Motor neuron (in vitro differentiated cells): ENCODE results near the gene IL16. TPM values are rescaled to one million over a fixed set of nuclear protein-coding genes. Genes with fewer than 3 reads are reported as not detected.

Experiments
- ATAC-seq, 8 experiments: fragments of 200-7000 bp; cut with Tn5 transposase; replicated peaks in 6 of 8; 2 replicates each; pipeline ENCODE4 v1.8.0; 2021; ENCODE audit warnings: mild to moderate bottlenecking in 8 of 8, moderate library complexity in 8 of 8
- H3K27ac ChIP-seq, 2 donors: fragments of 250-450 bp; sonication (Bioruptor Pico); 2 replicates each; pipeline ENCODE4 v1.9.0; 2021; ENCODE audit warnings: antibody characterized with exemption in 2 of 2, mild to moderate bottlenecking in 2 of 2, moderate library complexity in 1 of 2
- H3K4me1 ChIP-seq, 2 donors: fragments of 250-450 bp; sonication (Bioruptor Pico); replicated peaks in 1 of 2; 2 replicates each; pipeline ENCODE4 v1.6.1; 2021; ENCODE audit warnings: antibody characterized with exemption in 2 of 2, mild to moderate bottlenecking in 2 of 2, moderate library complexity in 1 of 2
- H3K4me3 ChIP-seq, 5 donors: fragments of 250-450 bp; sonication (Bioruptor Pico); 2 replicates each; pipeline ENCODE4 v1.9.0; 2021; ENCODE audit warnings: antibody characterized with exemption in 5 of 5, mild to moderate bottlenecking in 5 of 5, moderate library complexity in 4 of 5
- WGBS, 10 experiments: fragments of 450-650 bp; shearing (Covaris generic); methylation state at CpG; one replicate each; pipeline ENCODE4 v1.0.0; 2022; 5-methylcytosine and 5-hydroxymethylcytosine counted together
- in situ Hi-C, 9 experiments: fragments of 400-800 bp; cut with MboI; loops; one replicate each; pipeline ENCODE4 v1.15.0; 2021; ENCODE audit warnings: low sequenced_read_pairs in 9 of 9, low pct_unique_long_range_greater_than_20kb in 2 of 9; ENCODE audit not compliant: unreplicated experiment in 9 of 9
- total RNA-seq, 8 experiments: library from RNA; unstranded; fragments of 300-600 nt; gene quantifications; 2 replicates each; pipeline versions ENCODE4 v1.2.3 to v1.2.4, GENCODE V29; 2022

IL16 gene
- total RNA-seq, 8 experiments from 2014 or later: 0.22 to 1.1 (median 0.63) TPM

GRCh38 chr15:81351651-81352050, 155.0 kb downstream of the IL16 start:
- H3K27ac ChIP-seq: no peak overlapping the region
- WGBS, 10 experiments: 20 to 90% (median 48%) methylated on average over 1 to 4 of the region's 5 CpGs; no CpG with 5 or more reads in 2 of the 10 experiments
- no peak overlapping the region for H3K4me3 ChIP-seq
- no peaks in the 10 kb centered on the region for H3K4me1 ChIP-seq
- ATAC-seq: no peak
- in situ Hi-C loops: no loop called here

- WGBS, 10 experiments: 45 to 100% (median 69%) methylated on average over 1 to 5 of the region's 5 CpGs; no CpG with 5 or more reads in 2 of the 10 experiments
- in situ Hi-C loops: no loop called here
- no peak overlapping the region for H3K27ac ChIP-seq
Observed at GRCh38 chr15:81356252-81356651, 159.6 kb downstream of the IL16 start.

DNA sequence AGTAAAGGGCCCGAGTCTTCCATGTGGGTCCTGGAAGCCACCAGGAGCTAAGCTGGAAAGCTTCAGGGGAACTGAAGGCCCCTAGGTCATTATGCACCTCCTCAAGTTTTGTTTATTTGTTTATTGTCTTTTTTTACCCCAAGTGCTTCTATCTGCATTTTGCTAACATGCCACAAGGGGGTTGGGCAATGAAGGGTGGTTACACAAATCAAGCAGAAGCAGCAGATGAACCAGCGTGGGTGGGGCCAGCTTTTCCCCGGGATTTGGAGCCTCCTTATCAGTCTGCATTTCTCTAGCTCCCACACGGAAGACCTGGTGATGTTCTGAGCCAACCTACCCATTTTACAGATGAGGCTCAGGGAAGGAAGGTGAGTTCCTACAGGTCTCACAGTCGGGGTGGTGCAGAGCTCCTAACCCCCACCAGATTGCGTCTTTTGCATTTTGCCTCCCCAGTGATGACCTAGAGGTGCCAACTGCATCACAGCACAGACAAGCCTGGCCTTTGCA, 160.6 kb downstream of the IL16 start:
- ATAC-seq: peak in 3 of 8 experiments; percentile 19 to 70 (median 42)
- Histone ChIP-seq H3K4me1 (no peaks in the 10 kb centered on the region), H3K4me3 (no peak overlapping the region), H3K27ac (no peak overlapping the region)
- 50 to 100% (median 83%) methylated on average over 1 to 4 of the region's 6 CpGs; no CpG with 5 or more reads in 2 of the 10 experiments for WGBS, 10 experiments
- in situ Hi-C loops: no loop called here

More at GRCh38 chr15:81356252-81356651, 159.6 kb downstream of the IL16 start:
- no peaks in the 10 kb centered on the region for H3K4me1 ChIP-seq
- no peak overlapping the region for H3K4me3 ChIP-seq
- no peak for ATAC-seq

GRCh38 chr15:81358248-81358647, 161.6 kb downstream of the IL16 start:
- H3K4me1 ChIP-seq: no peaks in the 10 kb centered on the region
- H3K27ac ChIP-seq: no peak overlapping the region
- ATAC-seq: no peak
- no peak overlapping the region for H3K4me3 ChIP-seq
- whole genome bisulfite sequencing, 10 experiments: 80 to 100% (median 85%) methylated on average over 1 to 5 of the region's 6 CpGs; no CpG with 5 or more reads in 4 of the 10 experiments
- in situ Hi-C loops: no loop called here

GRCh38 chr15:81360491-81360890, 163.8 kb downstream of the IL16 start:
- no peak for ATAC-seq
- no peak overlapping the region for H3K27ac ChIP-seq
- no peak overlapping the region for H3K4me3 ChIP-seq
- in situ Hi-C loops: no loop called here
- H3K4me1 ChIP-seq: no peaks in the 10 kb centered on the region
- 48 to 100% (median 80%) methylated on average over 1 to 5 of the region's 5 CpGs; no CpG with 5 or more reads in 1 of the 10 experiments for WGBS, 10 experiments

DNA sequence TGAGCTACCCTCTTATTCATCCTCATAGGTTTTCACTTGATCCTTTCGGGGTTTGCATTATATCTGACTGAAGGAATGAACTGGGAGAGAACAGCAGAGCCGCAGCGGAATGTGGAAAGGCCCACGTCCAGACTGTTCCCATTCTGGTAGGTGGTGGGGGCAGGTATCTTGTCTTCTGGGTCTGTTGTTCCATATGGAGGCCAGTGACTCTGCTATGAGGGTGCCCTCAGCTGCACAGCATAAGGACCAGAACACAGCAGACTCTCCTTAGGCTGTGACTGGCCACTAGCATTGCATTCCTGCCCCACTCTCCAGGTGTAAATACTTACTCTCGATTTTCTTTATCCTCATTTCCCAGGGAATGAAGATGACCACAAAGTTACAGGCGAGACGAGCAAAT, 165.2 kb downstream of the IL16 start:
- no peak for ATAC-seq
- Histone ChIP-seq H3K4me1 (no peaks in the 10 kb centered on the region), H3K27ac (no peak overlapping the region), H3K4me3 (no peak overlapping the region)
- in situ Hi-C loops: no loop called here
- WGBS, 10 experiments: 67 to 100% (median 88%) methylated on average over 1 to 6 of the region's 7 CpGs; no CpG with 5 or more reads in 2 of the 10 experiments

DNA sequence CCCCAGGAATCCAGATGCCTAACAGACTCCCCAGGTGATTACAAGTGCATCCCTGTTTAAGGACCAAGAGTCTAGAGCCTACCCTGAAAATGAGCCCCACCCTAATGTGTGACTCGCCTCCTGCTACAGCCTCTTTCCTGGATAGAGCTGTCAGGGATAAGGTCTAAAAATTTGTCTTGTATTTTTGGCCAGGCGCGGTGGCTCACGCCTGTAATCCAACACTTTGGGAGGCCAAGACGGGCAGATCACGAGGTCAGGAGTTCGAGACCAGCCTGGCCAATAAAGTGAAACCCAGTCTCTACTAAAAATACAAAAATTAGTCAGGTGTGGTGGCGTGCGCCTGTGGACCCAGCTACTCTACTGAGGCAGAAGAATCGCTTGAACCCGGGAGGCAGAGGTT, 166.1 kb downstream of the IL16 start:
- H3K27ac ChIP-seq: no peak overlapping the region
- H3K4me3 ChIP-seq: no peak overlapping the region
- WGBS, 10 experiments: 19 to 100% (median 86%) methylated on average over 1 to 8 of the region's 11 CpGs; no CpG with 5 or more reads in 3 of the 10 experiments
- in situ Hi-C loops: no loop called here
- H3K4me1 ChIP-seq: no peaks in the 10 kb centered on the region
- peak in 1 of 8 experiments; percentile 41 for ATAC-seq

DNA sequence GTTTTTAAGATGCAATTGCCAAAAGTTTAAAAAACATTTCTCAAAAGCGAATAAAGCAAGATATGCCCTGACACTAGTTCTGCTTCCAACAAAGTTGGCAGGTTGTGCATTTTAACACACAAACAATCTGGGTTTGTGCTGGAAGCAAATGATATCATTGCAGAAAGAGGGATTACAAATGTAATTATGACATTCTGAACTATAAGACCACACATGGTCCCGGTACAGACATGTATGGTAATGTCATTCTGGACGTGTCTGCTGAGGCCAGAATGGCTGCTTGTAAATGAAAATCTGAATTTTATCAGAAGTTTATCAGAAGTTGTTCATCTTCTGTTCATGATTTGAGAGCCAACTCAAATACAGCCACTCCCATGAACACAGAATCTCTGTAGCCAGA, 166.6 kb downstream of the IL16 start:
- H3K27ac ChIP-seq: no peak overlapping the region
- in situ Hi-C loops: no loop called here
- 7 to 100% (median 70%) methylated on average over 1 to 3 of the region's 3 CpGs; no CpG with 5 or more reads in 1 of the 10 experiments for WGBS, 10 experiments
- no peaks in the 10 kb centered on the region for H3K4me1 ChIP-seq
- ATAC-seq: no peak
- H3K4me3 ChIP-seq: no peak overlapping the region

Other genes with a start within 250 kb of the IL16 start
- gene MESD, start 207.1 kb upstream of the IL16 start, total RNA-seq: 10 to 100 TPM in 7 of 8 experiments, 1 to 10 TPM in 1; 9.7 to 83.2 (median 23.1) TPM
- gene TLNRD1, start 196.0 kb upstream of the IL16 start, total RNA-seq: 1 to 10 TPM; 4.3 to 9.9 (median 6.1) TPM
- gene CFAP161, start 62.6 kb upstream of the IL16 start, total RNA-seq: 1 to 10 TPM in 1 of 8 experiments, under 1 TPM in 3, not detected in 4; 0.14 to 3.1 (median 0.62) TPM
- 1 to 10 TPM in 6 of 8 experiments, under 1 TPM in 2; 0.92 to 9.7 (median 2.1) TPM for gene STARD5, start 127.3 kb downstream of the IL16 start, total RNA-seq
- gene TMC3, start 177.3 kb downstream of the IL16 start, total RNA-seq: under 1 TPM in 7 of 8 experiments, not detected in 1; 0.05 to 0.43 (median 0.13) TPM